Natural killer cell (primary cell): ENCODE measurements around the gene TBC1D22A. TPM values are rescaled to one million over a fixed set of nuclear protein-coding genes. Genes with fewer than 3 reads are reported as not detected.

Source experiments
- ATAC-seq, 3 donors: fragments of 150-1000 bp in 2 of 3; fragments of 200-7000 bp in 1 of 3; cut with Tn5 transposase; 1 replicate in 1 of 3; 2 replicates in 2 of 3; pipeline ENCODE4 v1.10.0; 2021; ENCODE audit warnings: mild to moderate bottlenecking in 2 of 3, moderate library complexity in 2 of 3
- DNase-seq, 2 donors: peaks; one replicate each; pipeline versions ENCODE4 v3.0.0 to v3.0.0-alpha.2; 2013 to 2021; ENCODE audit warnings: mixed read lengths in 1 of 2
- H3K27ac ChIP-seq: one replicate; pipeline ENCODE4 v1.5.1; 2013; ENCODE audit warnings: mild to moderate bottlenecking, low read length
- H3K27me3 ChIP-seq: one replicate; pipeline ENCODE4 v1.6.1; 2013; ENCODE audit warnings: low read length; ENCODE audit not compliant: control insufficient read depth, insufficient read depth
- H3K36me3 ChIP-seq: one replicate; pipeline ENCODE4 v1.6.1; 2013; ENCODE audit warnings: low read length; ENCODE audit not compliant: control insufficient read depth, insufficient read depth
- H3K4me1 ChIP-seq: one replicate; pipeline ENCODE4 v1.6.1; 2013; ENCODE audit warnings: low read length; ENCODE audit not compliant: control insufficient read depth, insufficient read depth
- H3K4me3 ChIP-seq: one replicate; pipeline ENCODE4 v1.5.1; 2013; ENCODE audit warnings: low read length
- H3K9me3 ChIP-seq: one replicate; pipeline ENCODE4 v1.6.1; 2013; ENCODE audit warnings: low read length; ENCODE audit not compliant: control insufficient read depth, insufficient read depth
- H3K27ac Mint-ChIP-seq, 2 donors: one replicate each; pipeline ENCODE4 v1.8.0; 2022; ENCODE audit warnings: mild to moderate bottlenecking in 2 of 2, mixed read lengths in 2 of 2, moderate library complexity in 1 of 2
- H3K27me3 Mint-ChIP-seq, 2 donors: one replicate each; pipeline ENCODE4 v1.8.0; 2022; ENCODE audit warnings: low read depth in 2 of 2, mixed read lengths in 2 of 2
- H3K36me3 Mint-ChIP-seq: one replicate; pipeline ENCODE4 v1.8.0; 2022; ENCODE audit warnings: mixed read lengths
- H3K4me1 Mint-ChIP-seq, 2 donors: one replicate each; pipeline ENCODE4 v1.8.0; 2022; ENCODE audit warnings: mixed read lengths in 2 of 2
- H3K4me3 Mint-ChIP-seq: one replicate; pipeline ENCODE4 v1.8.0; 2022; ENCODE audit warnings: mild to moderate bottlenecking, moderate library complexity, mixed read lengths
- H3K9me3 Mint-ChIP-seq, 2 donors: one replicate each; pipeline ENCODE4 v1.8.0; 2022; ENCODE audit warnings: mixed read lengths in 2 of 2
- CTCF ChIP-seq: fragments of 200-600 bp; IDR thresholded peaks from one replicate; pipeline ENCODE4 v1.8.0; 2022; ENCODE audit warnings: antibody characterized with exemption
- WGBS: methylation state at CpG from one replicate; pipeline ENCODE4 v1.1.7; 2013; ENCODE audit warnings: missing lambda C conversion rate; ENCODE audit not compliant: insufficient coverage; 5-methylcytosine and 5-hydroxymethylcytosine counted together
- intact Hi-C: fragments of 100-400 bp; cut with micrococcal nuclease; formaldehyde crosslinking; loops from one replicate; pipeline ENCODE4 v1.14.2; 2022
- total RNA-seq, 4 donors: library from RNA; stranded (reverse); fragments of 120-200 nt in 1 of 4; gene quantifications; one replicate each; pipeline versions ENCODE4 v1.2.3 to v1.2.4, GENCODE V29; 2013 to 2022

TBC1D22A gene
- total RNA-seq, 3 donors from 2014 or later (not counting 1 experiment from before 2014, with no cell fraction given), result 47.4 to 53.7 (median 53.2) TPM

GRCh38 chr22:46735747-46736608 lies 26.5 kb upstream of the TBC1D22A start:
- no peak for TF ChIP-seq CTCF
- Mint-ChIP-seq H3K4me3 (peak overlapping the region; percentile 99), H3K27ac (peak overlapping the region; percentile 92 to 94), H3K4me1 (peaks cover 45 to 57% of the 10 kb centered on the region in 2 donors), H3K36me3 (no peaks in the 10 kb centered on the region), H3K27me3 (no peaks in the 10 kb centered on the region), H3K9me3 (no peaks in the 10 kb centered on the region)
- Histone ChIP-seq H3K27me3 (no peaks in the 10 kb centered on the region), H3K4me3 (peak overlapping the region; percentile 44), H3K36me3 (peaks cover 9% of the 10 kb centered on the region), H3K9me3 (no peaks in the 10 kb centered on the region), H3K4me1 (peaks cover 57% of the 10 kb centered on the region), H3K27ac (peak overlapping the region; percentile 85)
- ATAC-seq, result no peak
- WGBS, result 61% methylated on average over 13 of the region's 13 CpGs
- DNase-seq, result peak in 1 of 2 donors; percentile 24
- intact Hi-C loops, result no loop called here

- Mint-ChIP-seq H3K36me3 (no peaks in the 10 kb centered on the region), H3K27me3 (no peaks in the 10 kb centered on the region), H3K27ac (peak overlapping the region; percentile 92 to 94), H3K4me3 (peak overlapping the region; percentile 99), H3K9me3 (no peaks in the 10 kb centered on the region), H3K4me1 (peaks cover 40 to 51% of the 10 kb centered on the region in 2 donors)
- peak overlapping the region; percentile 85 for H3K27ac ChIP-seq
- 56% methylated on average over 8 of the region's 8 CpGs for WGBS
- peak overlapping the region; percentile 44 for H3K4me3 ChIP-seq
- intact Hi-C loops, result no loop called here
- no peak for TF ChIP-seq CTCF
- H3K4me1 ChIP-seq, result peaks cover 50% of the 10 kb centered on the region
- ATAC-seq (no peak), DNase-seq (no peak)
- H3K36me3 ChIP-seq, result peaks cover 5% of the 10 kb centered on the region
- H3K27me3 ChIP-seq, result no peaks in the 10 kb centered on the region
- H3K9me3 ChIP-seq, result no peaks in the 10 kb centered on the region
These were observed 25.7 kb upstream of the TBC1D22A start for GRCh38 chr22:46736705-46737104.

GRCh38 chr22:46737105-46737975 lies 25.1 kb upstream of the TBC1D22A start:
- Histone ChIP-seq H3K27me3 (no peaks in the 10 kb centered on the region), H3K9me3 (no peaks in the 10 kb centered on the region), H3K4me3 (peak overlapping the region; percentile 44), H3K36me3 (no peaks in the 10 kb centered on the region), H3K27ac (peak overlapping the region; percentile 85), H3K4me1 (peaks cover 46% of the 10 kb centered on the region)
- no peak for TF ChIP-seq CTCF
- 4% methylated on average over 53 of the region's 53 CpGs for WGBS
- intact Hi-C loops, result no loop called here
- ATAC-seq, result peak; percentile 13 to 42 (median 36)
- H3K4me1 Mint-ChIP-seq, result peaks cover 37 to 49% of the 10 kb centered on the region in 2 donors
- H3K27ac Mint-ChIP-seq, result peak overlapping the region; percentile 92 to 94
- H3K36me3 Mint-ChIP-seq, result no peaks in the 10 kb centered on the region
- H3K9me3 Mint-ChIP-seq, result no peaks in the 10 kb centered on the region
- H3K4me3 Mint-ChIP-seq, result peak overlapping the region; percentile 99
- DNase-seq, result peak; percentile 36 to 68
- H3K27me3 Mint-ChIP-seq, result no peaks in the 10 kb centered on the region
